ENCODE data around the gene MLEC.
"Not testable (repeated sequence)": the region's sequence is repeated elsewhere in the genome, so short reads cannot be mapped to it uniquely, and the experiment has no call there.

MLEC gene

GRCh38 chr12:120720987-120721801 lies 34.2 kb downstream of the MLEC start:
- DNase-seq = no peak
- no peak for ATAC-seq

DNA sequence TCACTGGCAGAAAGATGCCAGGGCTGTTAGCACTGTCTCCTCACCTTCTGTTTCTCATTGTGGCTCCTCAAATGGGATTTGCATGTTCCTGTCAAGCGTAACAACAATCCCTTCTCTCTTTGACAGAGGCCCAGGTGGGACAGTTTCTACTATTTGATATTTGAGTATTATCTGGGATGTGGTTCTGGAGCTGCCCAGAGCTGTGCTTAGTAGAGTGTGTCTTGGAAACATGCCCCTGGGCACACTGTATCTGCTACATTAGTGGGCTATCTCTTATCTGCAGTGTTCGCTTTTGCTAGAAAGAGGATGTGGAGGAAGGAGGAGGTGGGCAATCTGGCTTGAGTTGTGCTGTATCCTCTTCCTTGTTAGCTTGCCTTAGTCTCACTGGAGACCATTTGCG lies 34.9 kb downstream of the MLEC start:
- DNase-seq (no peak), ATAC-seq (no peak)

DNA sequence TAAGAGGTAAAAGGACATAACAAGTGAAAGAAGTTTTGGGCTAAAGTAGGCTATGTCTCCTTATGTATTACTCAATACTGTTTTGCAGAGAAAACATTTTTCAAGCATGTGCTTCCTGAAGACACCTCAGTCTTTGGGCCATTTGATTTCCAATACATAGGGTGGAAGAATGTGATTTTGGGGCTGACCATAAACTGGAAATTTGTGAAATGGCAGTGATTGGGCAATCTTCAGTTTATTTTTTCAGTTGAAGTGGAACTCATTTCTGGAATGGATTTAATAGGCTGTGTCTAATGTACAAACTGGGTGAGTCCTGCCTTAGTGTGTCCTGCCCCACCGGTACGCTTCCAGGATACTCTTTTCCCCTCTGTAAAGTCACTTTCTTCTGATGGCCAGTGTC lies 35.8 kb downstream of the MLEC start:
- DNase-seq (no peak), ATAC-seq (no peak)

- ATAC-seq = no peak
- DNase-seq = no peak
Observed at GRCh38 chr12:120724720-120725119, 37.8 kb downstream of the MLEC start.

GRCh38 chr12:120725151-120725658 lies 38.3 kb downstream of the MLEC start:
- ATAC-seq (no peak), DNase-seq (no peak)

GRCh38 chr12:120725659-120726509 lies 38.9 kb downstream of the MLEC start, which contains the start of gene ACADS:
Gene ACADS, plus strand, starts transcription at chr12:120725826. Its CDS starts 60 bp downstream, at chr12:120725886.
- DNase-seq = peak; percentile 95
- ATAC-seq = peak; percentile 100

DNA sequence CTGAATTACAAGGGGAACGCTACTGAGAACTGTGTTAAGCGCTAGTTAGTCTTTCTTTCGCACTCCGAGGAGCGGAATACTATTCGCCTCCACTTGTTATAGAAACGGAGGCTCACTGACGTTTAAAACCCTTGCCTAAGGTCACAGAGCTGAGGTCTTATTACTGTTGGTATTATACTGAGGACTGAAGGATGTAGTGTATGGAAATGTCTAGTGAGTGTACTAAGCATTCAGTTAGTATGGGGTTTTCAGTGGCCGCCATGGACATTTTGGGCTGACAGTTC lies 39.5 kb downstream of the MLEC start:
- DNase-seq (no peak), ATAC-seq (no peak)

DNA sequence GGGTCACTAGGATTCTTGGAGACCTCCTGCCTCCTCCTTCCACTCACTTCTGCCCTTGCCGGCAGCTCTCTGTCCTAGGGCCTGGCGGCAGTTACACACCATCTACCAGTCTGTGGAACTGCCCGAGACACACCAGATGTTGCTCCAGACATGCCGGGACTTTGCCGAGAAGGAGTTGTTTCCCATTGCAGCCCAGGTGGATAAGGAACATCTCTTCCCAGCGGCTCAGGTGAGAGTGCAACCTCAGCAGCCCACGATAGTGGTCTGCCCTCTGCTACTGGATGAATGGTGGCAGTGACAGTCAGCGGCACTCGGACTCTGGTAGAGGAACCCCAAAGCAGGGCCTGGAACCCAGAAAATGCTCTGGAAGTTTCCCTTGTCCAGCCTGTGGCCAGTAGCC lies 40.0 kb downstream of the MLEC start:
- ATAC-seq = no peak

GRCh38 chr12:120732198-120732597 lies 45.2 kb downstream of the MLEC start:
- not testable (repeated sequence) for ATAC-seq, DNase-seq

More for the DNA sequence above, 40.0 kb downstream of the MLEC start:
- no peak for DNase-seq

DNA sequence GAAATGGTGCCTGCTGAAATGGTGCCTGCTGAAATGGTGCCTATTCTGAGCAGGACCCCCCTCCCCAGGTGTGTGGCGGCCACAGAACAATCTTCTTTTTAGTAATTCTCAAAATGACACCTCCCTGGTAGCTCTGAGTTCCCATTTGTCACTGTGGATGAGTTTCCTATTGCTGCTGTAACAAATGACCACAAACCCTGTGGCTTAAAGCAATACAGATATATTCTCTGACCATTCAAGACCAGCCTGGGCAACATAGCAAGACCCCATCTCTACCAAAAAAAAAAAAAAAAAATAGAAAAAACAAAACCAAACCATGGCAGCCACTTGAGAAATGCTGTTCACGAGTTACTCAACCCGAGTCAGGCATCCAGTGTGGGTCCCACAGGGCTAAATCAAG lies 46.6 kb downstream of the MLEC start:
- no peak for DNase-seq
- ATAC-seq = no peak

DNA sequence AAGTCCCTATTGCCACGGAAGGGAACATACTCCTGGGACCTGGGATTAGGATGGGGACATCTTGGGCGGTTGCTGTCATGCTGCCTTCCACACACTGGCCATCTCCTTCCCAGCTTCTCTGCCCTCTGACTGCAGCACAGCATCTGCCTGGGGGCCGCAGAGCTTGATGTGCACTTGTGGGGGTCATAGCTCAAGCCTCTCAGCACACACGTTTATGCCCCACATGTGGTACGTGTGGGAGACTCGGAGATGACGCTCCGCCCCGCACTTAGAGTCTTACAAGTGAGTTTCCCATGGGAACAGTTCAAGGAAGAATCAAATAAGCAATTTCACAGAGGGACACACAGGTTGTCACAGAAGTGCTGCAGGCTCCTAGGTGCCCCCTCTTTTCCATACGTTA lies 47.3 kb downstream of the MLEC start:
- ATAC-seq (no peak), DNase-seq (no peak)

- no peak for ATAC-seq
- no peak for DNase-seq
Observed at GRCh38 chr12:120735181-120735580, 48.2 kb downstream of the MLEC start.

DNA sequence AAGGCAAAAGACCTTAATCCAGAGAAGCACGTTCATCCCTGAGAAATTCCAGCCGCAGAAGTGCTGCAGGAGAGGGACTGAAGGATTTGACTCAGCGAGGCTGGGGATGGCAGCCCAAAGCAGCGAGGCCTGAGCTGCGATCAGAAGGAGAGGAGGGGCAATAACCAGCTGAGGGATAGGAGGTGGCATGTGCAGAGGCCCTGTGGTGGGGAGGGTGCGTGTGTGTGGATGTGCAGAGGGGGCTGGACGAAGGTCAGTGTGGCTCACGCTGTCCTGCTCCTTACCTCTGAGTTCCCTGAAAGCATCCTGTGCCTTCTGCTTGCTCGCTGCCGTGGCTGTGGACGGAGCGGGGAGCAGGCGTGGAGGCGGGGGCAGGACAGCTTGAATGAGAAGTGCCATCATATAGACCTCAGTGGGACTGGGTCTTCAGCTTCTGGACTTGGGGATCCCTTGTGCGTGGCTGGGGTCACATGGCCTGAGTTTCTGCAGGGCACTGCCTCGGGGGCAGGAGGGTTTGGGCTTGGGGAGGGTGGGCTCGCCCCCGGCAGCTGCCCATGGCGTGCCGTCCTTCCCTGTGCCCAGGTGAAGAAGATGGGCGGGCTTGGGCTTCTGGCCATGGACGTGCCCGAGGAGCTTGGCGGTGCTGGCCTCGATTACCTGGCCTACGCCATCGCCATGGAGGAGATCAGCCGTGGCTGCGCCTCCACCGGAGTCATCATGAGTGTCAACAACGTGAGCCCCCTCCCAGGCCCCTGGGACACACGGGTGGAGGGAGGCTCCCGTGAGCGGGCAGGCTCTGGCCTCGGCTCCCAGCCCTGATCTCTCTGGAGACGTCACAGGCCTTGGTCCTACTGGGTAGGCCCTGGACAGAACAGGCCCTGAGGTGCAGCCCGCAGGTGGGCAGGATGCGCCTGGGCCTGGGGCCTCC lies 49.7 kb downstream of the MLEC start:
- ATAC-seq = no peak
- DNase-seq = no peak

- no peak for ATAC-seq
- DNase-seq = no peak
Observed at GRCh38 chr12:120737557-120738251, 50.8 kb downstream of the MLEC start.

DNA sequence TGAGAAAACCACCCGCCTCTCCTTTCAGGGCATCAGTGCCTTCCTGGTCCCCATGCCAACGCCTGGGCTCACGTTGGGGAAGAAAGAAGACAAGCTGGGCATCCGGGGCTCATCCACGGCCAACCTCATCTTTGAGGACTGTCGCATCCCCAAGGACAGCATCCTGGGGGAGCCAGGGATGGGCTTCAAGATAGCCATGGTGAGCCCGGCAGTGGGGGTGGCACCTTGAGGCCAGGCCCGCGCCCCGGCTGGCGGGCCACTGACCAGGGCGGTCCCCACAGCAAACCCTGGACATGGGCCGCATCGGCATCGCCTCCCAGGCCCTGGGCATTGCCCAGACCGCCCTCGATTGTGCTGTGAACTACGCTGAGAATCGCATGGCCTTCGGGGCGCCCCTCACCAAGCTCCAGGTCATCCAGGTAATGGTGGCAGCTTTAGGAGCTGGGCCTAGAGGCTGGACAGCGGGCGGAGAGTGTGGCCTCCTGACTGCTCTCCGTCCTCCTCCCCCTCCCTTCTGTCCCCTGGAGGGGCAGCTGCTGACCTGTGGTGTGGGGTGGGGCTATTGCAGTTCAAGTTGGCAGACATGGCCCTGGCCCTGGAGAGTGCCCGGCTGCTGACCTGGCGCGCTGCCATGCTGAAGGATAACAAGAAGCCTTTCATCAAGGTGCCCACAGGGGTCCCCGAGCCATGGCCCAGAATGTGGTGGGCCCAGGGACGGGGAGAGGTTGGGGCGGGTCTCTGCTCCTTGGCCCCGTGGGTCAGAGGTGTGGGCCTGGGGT lies 51.5 kb downstream of the MLEC start:
- DNase-seq (no peak), ATAC-seq (no peak)

DNA sequence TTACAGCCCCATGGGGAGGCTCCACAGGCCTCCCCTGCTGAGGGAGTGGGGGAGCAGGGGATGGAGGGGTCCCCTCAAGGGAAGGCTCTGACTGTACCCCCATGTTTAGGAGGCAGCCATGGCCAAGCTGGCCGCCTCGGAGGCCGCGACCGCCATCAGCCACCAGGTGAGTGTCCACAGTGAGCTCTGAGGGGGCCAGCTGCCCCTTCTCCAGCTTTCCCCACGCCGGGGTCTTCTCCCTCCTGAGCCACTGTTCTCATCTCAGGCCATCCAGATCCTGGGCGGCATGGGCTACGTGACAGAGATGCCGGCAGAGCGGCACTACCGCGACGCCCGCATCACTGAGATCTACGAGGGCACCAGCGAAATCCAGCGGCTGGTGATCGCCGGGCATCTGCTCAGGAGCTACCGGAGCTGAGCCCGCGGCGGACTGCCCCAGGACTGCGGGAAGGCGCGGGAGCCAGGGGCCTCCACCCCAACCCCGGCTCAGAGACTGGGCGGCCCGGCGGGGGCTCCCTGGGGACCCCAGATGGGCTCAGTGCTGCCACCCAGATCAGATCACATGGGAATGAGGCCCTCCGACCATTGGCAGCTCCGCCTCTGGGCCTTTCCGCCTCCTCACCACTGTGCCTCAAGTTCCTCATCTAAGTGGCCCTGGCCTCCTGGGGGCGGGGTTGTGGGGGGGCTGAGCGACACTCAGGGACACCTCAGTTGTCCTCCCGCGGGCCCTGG lies 52.2 kb downstream of the MLEC start:
- no peak for DNase-seq
- no peak for ATAC-seq

DNA sequence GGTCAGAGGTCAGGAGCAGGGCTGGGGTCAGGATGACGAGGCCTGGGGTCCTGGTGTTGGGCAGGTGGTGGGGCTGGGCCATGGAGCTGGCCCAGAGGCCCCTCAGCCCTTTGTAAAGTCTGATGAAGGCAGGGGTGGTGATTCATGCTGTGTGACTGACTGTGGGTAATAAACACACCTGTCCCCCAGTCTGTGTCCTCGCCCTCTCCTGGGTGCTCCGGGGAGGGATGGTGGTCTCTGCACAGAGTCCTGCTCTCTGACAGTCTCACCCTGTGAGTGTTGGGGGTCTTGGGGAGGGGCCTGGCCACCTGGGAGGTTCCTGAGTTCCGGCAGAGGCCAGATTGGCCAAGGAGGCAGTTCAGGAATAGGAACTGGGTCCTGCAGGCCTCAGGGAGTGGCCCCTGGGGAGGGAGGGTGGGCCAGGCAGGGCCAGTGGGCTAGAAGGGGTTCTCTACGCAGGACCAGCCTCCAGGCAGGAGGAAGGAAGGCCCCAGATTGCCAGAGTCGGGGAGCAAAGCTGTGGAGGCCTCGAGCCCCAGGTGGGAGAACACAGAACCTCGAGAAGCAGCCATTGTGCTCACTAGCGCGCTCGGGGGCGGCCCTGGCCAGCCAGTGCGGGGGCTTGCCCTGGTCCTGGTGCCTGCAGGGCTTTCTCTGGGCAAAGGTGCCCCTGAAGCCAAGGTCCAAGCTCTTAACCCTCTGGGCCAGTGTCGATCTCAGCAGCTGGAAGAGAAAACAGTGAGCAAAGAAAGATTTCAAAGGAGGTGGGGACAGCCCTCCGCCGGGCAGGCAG lies 53.1 kb downstream of the MLEC start:
- ATAC-seq = no peak
- DNase-seq = no peak

- DNase-seq = no peak
- ATAC-seq = no peak
Observed at GRCh38 chr12:120740871-120741270, 53.9 kb downstream of the MLEC start.
